ENCODE measurements around the gene TGOLN2.
"Not testable (repeated sequence)": the region's sequence is repeated elsewhere in the genome, so short reads cannot be mapped to it uniquely, and the experiment has no call there.

TGOLN2 gene

DNA sequence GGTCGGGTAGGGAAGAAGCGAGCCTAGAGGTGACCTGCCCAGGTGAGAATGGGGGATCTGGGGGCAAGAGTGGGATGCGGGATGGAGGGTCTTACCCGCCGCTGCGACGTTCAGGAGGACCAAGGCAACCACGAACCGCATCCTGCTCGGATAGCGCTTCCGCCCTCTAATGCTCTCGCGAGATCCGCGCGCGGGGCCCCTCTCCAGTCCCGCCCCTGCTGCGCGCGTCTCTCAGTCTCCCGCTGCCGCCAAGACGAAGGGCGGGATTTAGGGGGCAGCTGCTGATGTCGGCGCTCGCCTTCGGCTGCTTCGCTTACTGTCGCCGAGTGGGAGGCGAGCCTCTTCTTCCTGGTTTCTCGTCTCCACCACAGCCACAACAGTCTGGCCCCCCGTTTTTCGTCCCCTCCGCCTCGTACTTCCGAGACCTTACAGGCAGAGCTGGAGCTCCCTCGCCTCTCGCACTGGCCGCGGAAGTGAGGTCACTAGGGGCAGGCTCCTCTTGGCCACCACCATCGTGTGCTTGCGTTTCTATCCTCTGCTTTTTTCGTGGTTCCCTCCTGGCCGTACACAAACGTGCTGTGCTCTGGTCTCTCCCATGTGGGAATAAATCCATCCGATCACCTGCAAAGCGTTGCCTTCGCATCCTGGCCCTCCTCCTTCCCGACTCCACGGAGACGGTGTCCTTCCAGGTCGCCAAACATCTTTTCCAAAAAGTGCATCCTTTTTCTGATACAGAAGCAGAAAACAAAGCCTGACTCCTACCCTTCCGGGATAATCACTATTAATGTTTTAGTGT lies at the start of gene TGOLN2:
TGOLN2 (minus strand) TSS at position 168 of the 796 bp plus-strand sequence; CDS start at position 141, 27 bp downstream.
- peak; percentile 86 to 90 for DNase-seq

DNA sequence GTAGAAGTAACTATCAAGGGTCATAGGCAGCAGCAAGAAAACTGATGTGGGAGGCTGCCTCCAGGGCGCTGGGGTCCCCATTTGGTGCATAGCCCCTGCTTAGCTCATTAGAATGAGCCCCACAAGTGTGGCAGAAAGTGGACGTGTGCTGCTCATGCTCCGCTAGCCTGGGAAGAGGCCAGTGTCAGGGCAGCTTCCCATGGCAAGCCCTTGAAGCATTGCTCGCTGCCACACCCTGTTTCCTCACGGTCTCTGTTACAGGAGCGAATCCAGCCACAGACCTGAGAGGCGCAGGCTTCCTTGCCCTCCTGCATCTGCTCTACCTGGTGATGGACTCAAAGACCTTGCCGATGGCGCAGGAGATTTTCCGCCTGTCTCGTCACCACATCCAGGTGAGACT lies 49.3 kb upstream of the TGOLN2 start:
- no peak for DNase-seq

- DNase-seq = no peak
These were observed 48.7 kb upstream of the TGOLN2 start for GRCh38 chr2:85376291-85377065.

DNA sequence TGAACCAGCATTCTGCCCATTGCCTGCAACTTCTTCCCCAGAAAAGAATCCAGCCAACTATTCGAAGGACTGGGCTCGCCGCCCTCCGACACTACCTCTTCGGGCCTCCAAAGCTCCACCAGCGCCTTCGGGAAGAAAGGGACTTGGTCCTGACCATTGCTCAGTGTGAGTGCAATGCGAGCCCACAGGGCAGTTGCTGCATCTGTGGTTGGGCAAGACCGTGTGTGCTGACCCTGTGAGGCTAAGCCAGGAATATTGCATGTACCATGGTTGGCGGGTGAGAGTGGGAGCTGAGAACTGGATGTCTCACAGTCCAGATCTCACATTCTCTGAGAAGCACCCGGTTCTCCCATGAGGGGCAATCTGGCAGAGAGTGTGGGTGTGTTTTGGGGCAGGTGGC lies 43.3 kb upstream of the TGOLN2 start:
- DNase-seq = no peak

GRCh38 chr2:85369500-85369899 lies 41.7 kb upstream of the TGOLN2 start:
- DNase-seq = no peak

- DNase-seq = no peak
These were observed 41.1 kb upstream of the TGOLN2 start for GRCh38 chr2:85368921-85369320.

DNA sequence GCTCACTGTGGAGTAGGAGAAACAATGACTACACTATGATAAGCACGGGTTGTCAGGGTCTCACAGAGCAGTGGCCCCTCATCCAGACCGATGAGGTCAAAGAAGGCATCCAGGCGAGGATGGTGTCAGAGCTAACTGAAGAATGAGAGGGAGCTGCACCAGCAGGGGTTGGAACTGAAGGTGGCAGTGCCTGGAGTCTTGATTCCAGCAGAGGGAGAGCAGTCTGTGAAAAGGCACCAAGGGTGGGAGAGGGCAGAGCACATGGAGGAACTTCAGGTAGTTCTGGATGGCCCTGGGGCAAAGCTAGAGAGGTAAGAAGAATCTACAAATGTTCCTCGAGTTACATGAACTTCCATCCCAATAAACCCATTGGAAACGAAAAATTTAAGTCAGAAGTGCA lies 39.4 kb upstream of the TGOLN2 start:
- no peak for DNase-seq

- DNase-seq = not testable (repeated sequence)
These were observed 35.0 kb upstream of the TGOLN2 start for GRCh38 chr2:85362653-85363387.

- DNase-seq = no peak
These were observed 29.9 kb upstream of the TGOLN2 start for GRCh38 chr2:85357736-85358135.

- DNase-seq = no peak
These were observed 28.4 kb upstream of the TGOLN2 start for GRCh38 chr2:85356186-85356585.

GRCh38 chr2:85355521-85355920 lies 27.7 kb upstream of the TGOLN2 start:
- DNase-seq = no peak

GRCh38 chr2:85355073-85355410 lies 27.3 kb upstream of the TGOLN2 start:
- DNase-seq = no peak

DNA sequence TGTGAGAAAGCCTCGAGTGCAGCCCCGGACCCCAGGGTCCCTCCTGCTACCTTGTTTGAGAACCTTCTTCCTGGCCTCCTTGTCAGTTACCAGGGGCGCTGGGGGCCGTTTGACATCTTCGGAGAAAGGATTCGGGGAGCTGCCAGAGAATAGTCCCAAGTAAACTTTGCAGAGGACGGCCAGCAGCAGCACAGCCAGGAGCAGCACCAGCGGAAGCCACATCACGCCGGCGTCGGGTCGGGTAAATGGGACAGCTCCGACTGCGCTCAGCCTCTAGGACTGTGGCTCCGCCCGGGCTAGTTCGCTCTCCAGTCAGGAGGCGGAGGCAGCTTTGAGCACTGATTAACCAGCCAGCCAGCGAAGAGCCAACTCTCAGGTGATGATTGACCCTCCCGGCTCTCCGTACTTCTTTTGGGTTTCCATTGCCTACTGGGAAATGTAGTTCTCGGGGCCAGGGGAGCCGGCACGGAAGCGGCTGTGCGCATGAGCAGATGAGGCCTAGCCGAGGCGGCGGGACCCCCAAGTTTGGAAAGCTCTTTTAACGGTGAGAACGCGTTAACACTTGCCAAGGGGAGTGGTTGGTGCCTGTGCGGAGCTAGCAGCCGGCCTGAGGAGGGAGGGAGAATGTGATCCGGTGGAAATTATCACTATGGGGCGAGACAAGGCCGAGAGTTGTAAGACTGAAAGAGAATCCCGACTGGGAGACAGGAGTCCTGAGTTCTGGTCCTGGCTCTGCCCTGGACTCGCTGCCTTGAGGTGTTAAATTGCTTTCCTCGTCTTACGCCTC lies 26.7 kb upstream of the TGOLN2 start, which contains the start of the genes ELMOD3 and RETSAT:
ELMOD3 (plus strand) TSS at position 484 of the 787 bp plus-strand sequence. CDS start 2,430 bp downstream, outside the sequence.
RETSAT (minus strand) TSS at position 243 of the 787 bp plus-strand sequence; CDS start at position 222, 21 bp downstream.
- peak; percentile 97 to 99 for DNase-seq

- peak in 1 of 2 experiments; percentile 8 for DNase-seq
These were observed 26.1 kb upstream of the TGOLN2 start for GRCh38 chr2:85353876-85354285.

DNA sequence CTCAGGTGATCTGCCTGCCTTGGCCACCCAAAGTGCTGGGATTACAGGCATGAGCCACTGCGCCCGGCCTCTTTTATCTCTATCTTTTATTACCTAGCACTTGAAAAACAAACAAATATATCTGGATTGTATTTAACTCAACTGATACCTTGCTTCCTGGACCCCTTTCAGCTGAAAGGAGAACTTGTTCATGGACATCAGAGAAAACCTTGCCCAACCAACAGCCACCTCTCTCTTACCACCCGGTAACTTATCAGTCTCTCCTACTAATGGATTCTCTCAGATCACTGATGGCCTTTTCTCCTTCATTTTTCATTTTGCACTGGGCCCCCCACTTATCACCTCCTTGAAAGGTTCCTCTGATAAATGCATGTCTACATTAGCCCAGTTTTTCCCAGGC lies 19.8 kb upstream of the TGOLN2 start:
- no peak for DNase-seq

DNA sequence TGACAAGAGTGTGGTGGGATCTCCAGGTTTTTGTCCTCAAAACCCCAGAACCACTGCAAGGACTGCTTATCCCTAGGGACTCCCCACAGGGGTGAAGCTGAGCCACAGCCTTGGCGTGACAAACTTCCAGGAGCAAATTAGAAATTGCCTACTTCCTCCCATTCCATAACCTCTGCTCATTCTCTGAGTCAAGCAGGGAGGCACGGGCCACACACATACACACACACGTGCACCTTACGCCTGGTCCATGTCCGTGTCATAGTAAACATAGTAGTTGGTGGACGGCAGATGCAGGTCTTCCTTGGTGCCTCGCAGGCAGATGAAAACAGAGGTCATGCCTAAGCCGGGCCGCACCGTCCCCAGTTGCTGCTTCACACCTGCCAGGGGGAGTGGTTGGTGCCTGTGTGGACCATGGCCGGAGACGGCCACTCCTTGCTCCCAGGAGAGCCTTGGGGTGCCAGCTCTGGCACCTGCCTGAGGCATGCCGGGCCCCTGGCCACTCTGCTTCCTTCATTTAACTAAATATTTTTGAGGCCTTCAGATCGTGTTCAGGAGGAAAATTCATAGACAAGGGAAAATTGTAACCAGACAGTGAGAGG lies 16.7 kb upstream of the TGOLN2 start:
- DNase-seq = no peak

DNA sequence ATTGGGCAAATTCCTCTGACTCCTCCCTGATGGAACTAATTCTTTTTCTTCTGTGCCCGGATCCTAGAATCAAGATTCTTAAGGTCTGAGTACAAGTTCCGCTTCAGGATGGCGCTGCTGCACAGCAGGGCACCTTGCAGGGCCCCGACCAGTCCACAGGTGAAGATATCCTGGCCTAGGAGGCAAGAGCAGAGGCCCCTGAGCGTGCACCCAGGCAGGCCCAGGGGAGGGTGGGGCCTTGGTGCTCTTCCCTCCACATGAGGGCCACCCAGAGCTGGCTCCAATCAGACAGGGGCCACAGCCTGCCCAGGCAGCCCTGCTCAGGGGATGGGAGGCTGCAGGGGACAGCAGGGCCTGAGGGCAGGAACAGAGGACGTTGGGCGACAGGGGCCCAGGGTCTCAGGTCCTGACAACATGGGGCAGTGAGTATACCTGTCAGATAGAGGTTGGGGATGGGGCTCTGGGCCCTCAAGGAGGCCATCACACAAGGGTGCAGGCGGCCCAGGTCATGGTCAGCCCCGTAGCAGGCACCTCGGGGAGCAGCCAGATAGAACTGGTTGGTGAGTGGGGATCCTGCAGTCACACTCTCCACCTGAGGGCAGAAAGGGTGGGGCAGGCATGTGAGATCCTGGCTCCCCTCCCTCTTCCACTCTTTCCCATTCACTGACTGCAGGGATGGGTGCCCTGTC lies 15.6 kb upstream of the TGOLN2 start:
- DNase-seq = not testable (repeated sequence)

GRCh38 chr2:85342156-85342555 lies 14.4 kb upstream of the TGOLN2 start:
- no peak for DNase-seq

GRCh38 chr2:85341269-85342029 lies 13.7 kb upstream of the TGOLN2 start:
- DNase-seq = no peak
